ENCODE data around the gene EIF3F.

Gene EIF3F

GRCh38 chr11:8038811-8039529 lies 51.8 kb downstream of the EIF3F start:
- Mint-ChIP-seq H3K27me3 (ENCODE audit: low read depth, poor library complexity) (peaks cover 36% of the 10 kb centered on the region), H3K27ac (no peak overlapping the region)
- no peak for TF ChIP-seq CTCF (IDR thresholded peaks at IDR 0.05)

DNA sequence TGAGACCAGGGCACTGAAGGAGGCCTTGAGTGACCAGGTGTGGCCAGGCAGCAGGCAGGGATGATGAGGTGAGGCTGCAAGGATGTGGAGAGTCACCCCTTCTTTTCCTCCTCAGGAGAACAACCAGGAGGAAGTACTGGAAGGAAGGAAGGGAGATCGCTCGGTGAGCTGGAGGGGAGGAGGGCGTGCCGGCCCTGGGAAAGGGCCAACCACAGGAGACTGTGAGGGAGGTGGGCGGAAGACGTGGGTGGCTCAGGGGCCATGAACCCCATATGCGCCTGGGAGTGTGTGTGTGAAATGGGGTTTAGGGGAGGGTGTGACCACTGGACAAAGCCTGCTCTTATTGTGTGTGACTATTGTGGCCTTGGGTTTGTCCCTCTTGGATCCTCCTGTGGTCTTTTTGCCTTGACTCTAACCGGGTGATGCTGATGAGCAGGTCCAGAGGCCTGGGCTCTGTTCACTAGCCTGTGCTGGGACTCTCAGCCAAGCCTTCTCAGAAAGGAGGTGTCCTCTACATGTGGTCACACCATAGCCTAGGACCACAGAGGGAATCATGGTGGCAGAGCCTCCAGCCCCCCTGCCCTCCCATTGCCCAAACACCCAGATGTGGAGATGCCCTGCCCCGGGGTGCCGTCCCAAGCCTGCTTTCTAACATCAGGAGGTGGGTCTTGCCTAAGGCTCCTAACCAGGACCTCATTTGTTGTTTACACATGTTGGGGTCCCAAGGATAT lies 52.6 kb downstream of the EIF3F start:
- Mint-ChIP-seq H3K9me3 (peaks cover 4% of the 10 kb centered on the region), H3K36me3 (ENCODE audit: low read depth) (no peaks in the 10 kb centered on the region), H3K4me3 (no peak overlapping the region), H3K27me3 (ENCODE audit: low read depth, poor library complexity) (peaks cover 44% of the 10 kb centered on the region), H3K4me1 (peaks cover 5% of the 10 kb centered on the region), H3K27ac (no peak overlapping the region)
- no peak for DNase-seq
- TF ChIP-seq CTCF (IDR thresholded peaks at IDR 0.05): no peak

More at GRCh38 chr11:8038811-8039529, 51.8 kb downstream of the EIF3F start:
- Mint-ChIP-seq H3K4me3 (no peak overlapping the region), H3K36me3 (ENCODE audit: low read depth) (no peaks in the 10 kb centered on the region), H3K9me3 (peaks cover 3% of the 10 kb centered on the region), H3K4me1 (peaks cover 5% of the 10 kb centered on the region)
- no peak for DNase-seq

DNA sequence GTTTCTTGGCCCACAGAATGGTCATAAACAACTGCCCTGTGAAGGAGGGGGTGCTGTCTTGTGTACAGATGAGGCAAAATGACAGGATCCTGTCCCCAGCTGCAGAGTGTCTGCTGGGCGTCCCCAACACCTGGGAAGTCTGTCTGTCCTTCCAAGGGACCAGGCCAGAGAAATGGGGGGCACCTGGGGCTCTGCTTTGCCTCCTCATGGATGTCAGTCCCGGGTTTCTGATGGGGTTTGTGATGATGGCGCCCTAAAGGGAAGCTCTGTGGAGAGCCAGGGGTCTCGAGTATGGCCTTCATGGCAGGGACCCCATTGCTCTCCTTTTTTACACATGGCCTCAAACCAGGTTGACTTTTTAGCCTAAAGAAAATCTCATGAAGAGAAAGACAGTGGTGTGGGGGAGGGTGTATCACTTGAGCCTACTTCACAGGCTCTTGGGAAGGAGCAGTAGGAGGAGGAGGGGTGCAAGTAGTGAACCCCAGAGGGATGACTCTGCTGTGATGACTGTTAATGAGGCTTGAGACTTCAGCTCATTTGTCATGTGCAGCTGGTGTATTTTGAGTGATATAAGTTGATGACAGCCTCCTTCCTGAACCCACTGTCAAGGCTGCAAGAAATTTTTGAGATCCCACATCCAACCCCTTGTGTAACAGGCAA lies 53.3 kb downstream of the EIF3F start:
- no peak overlapping the region for H3K4me3 Mint-ChIP-seq
- H3K27me3 Mint-ChIP-seq (ENCODE audit: low read depth, poor library complexity): peaks cover 47% of the 10 kb centered on the region
- no peak for DNase-seq
- no peak for TF ChIP-seq CTCF (IDR thresholded peaks at IDR 0.05)
- no peak overlapping the region for H3K27ac Mint-ChIP-seq
- peaks cover 5% of the 10 kb centered on the region for H3K4me1 Mint-ChIP-seq
- H3K36me3 Mint-ChIP-seq (ENCODE audit: low read depth): no peaks in the 10 kb centered on the region
- peaks cover 4% of the 10 kb centered on the region for H3K9me3 Mint-ChIP-seq

GRCh38 chr11:8040921-8041285 lies 53.8 kb downstream of the EIF3F start:
- peaks cover 4% of the 10 kb centered on the region for H3K9me3 Mint-ChIP-seq
- no peak for DNase-seq
- H3K27me3 Mint-ChIP-seq (ENCODE audit: low read depth, poor library complexity): peaks cover 50% of the 10 kb centered on the region
- no peak overlapping the region for H3K27ac Mint-ChIP-seq
- H3K4me1 Mint-ChIP-seq: peaks cover 5% of the 10 kb centered on the region
- H3K4me3 Mint-ChIP-seq: no peak overlapping the region
- H3K36me3 Mint-ChIP-seq (ENCODE audit: low read depth): no peaks in the 10 kb centered on the region
- TF ChIP-seq CTCF (IDR thresholded peaks at IDR 0.05): no peak

DNA sequence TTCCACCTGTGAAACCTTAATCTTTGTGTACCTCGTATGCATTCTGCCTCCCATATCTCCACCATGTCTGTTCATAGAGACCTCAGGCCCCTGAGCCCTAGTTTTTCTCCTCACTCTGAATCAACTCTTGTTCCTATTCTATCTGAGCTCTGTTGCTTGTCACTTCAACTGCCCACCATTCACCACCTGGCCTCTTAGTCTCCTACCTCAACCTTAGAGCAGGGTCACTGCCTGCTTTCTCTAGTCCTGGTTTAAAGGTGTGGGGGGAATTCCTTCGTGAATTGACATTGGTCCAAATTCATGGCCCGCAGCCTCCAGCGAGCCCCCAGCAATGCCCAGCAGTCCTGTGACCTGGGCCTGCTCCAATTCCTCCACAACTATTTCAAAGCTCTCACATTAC lies 54.4 kb downstream of the EIF3F start:
- H3K36me3 Mint-ChIP-seq (ENCODE audit: low read depth): no peaks in the 10 kb centered on the region
- H3K4me3 Mint-ChIP-seq: no peak overlapping the region
- DNase-seq: no peak
- H3K27me3 Mint-ChIP-seq (ENCODE audit: low read depth, poor library complexity): peaks cover 49% of the 10 kb centered on the region
- H3K9me3 Mint-ChIP-seq: peaks cover 4% of the 10 kb centered on the region
- no peak for TF ChIP-seq CTCF (IDR thresholded peaks at IDR 0.05)
- H3K27ac Mint-ChIP-seq: no peak overlapping the region
- peaks cover 5% of the 10 kb centered on the region for H3K4me1 Mint-ChIP-seq

Data from nephron progenitor cell (in vitro differentiated cells).